DND-41 (cell line): Measurements from ENCODE around the gene NELL2.

Experiments used
- ATAC-seq: fragments of 200-7000 bp; cut with Tn5 transposase; 3 replicates; pipeline ENCODE4 v1.9.1; 2021; ENCODE audit warnings: low read depth; ENCODE audit not compliant: insufficient read depth
- DNase-seq: peaks from one replicate; pipeline ENCODE4 v3.0.0-alpha.2; 2020
- H2AFZ ChIP-seq: 2 replicates; pipeline ENCODE4 v1.6.0; 2012; ENCODE audit warnings: low read depth, low read length
- H3K27ac ChIP-seq: 2 replicates; pipeline ENCODE4 v1.5.1; 2012; ENCODE audit warnings: low read length, inconsistent platforms
- H3K27me3 ChIP-seq: fragments of 200-600 bp; sonication (generic); 2 replicates; pipeline ENCODE4 v1.6.0; 2012; ENCODE audit warnings: low read length, mild to moderate bottlenecking, inconsistent platforms; ENCODE audit not compliant: insufficient read depth, poor library complexity
- H3K36me3 ChIP-seq: 2 replicates; pipeline ENCODE4 v1.5.1; 2012; ENCODE audit warnings: low read length, inconsistent platforms; ENCODE audit not compliant: insufficient read depth
- H3K4me1 ChIP-seq: 2 replicates; pipeline ENCODE4 v1.5.1; 2012; ENCODE audit warnings: mild to moderate bottlenecking, low read length; ENCODE audit not compliant: insufficient read depth
- H3K4me2 ChIP-seq: 2 replicates; pipeline ENCODE4 v1.6.0; 2012; ENCODE audit warnings: mild to moderate bottlenecking, moderate library complexity, low read length, inconsistent platforms; ENCODE audit not compliant: insufficient read depth
- H3K4me3 ChIP-seq, 2 experiments: fragments of 200-600 bp in 1 of 2; shearing (Covaris generic) in 1 of 2; 2 replicates each; pipeline ENCODE4 v1.5.1; 2012 to 2016; ENCODE audit warnings: inconsistent platforms in 2 of 2, low read length in 2 of 2, mild to moderate bottlenecking in 2 of 2, low read depth in 1 of 2, moderate library complexity in 1 of 2
- H3K79me2 ChIP-seq: 2 replicates; pipeline ENCODE4 v1.6.0; 2012; ENCODE audit warnings: low read length, inconsistent platforms; ENCODE audit not compliant: insufficient read depth
- H3K9ac ChIP-seq: 2 replicates; pipeline ENCODE4 v1.6.0; 2012; ENCODE audit warnings: low read depth, mild to moderate bottlenecking, inconsistent platforms, low read length, moderate library complexity
- H3K9me3 ChIP-seq: 2 replicates; pipeline ENCODE4 v1.5.1; 2012; ENCODE audit warnings: low read length, moderate library complexity, mild to moderate bottlenecking, inconsistent platforms; ENCODE audit not compliant: insufficient read depth, severe bottlenecking
- H4K20me1 ChIP-seq: 2 replicates; pipeline ENCODE4 v1.6.0; 2012; ENCODE audit warnings: low read length; ENCODE audit not compliant: insufficient read depth
- EZH2 ChIP-seq: IDR thresholded peaks from 3 replicates; pipeline ENCODE4 v1.6.1; 2012; ENCODE audit warnings: borderline replicate concordance, low read depth, mild to moderate bottlenecking, moderate library complexity, low read length, inconsistent platforms; ENCODE audit not compliant: severe bottlenecking
- TF ChIP-seq, protein P1 (sequence below): IDR thresholded peaks from 2 replicates; pipeline ENCODE4 v1.5.1; 2012; ENCODE audit warnings: borderline replicate concordance, low read length, moderate library complexity, mild to moderate bottlenecking; ENCODE audit not compliant: poor library complexity, severe bottlenecking; ENCODE audit errors: extremely low read depth

Gene NELL2

DNA sequence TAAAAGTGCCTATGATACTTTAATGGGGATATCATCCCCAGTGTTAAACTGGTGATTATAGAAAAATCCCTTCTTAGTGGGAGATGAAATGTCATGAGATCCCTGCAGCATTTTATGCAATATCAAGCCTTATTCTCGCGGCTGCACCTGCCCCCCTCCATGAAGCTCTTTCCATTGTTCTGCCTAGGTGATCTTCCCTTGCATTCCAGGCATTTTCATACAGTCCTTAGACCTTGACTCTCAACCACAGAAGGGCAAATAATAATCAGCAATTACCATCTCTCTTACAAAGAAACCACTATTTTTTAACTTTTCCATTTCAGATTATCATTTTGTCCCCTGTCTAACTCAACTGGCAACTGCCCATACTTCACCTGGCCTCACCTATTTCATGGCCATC lies 352.3 kb downstream of the NELL2 start:
- TF ChIP-seq EZH2, result no peak
- TF ChIP-seq, protein P1, sequence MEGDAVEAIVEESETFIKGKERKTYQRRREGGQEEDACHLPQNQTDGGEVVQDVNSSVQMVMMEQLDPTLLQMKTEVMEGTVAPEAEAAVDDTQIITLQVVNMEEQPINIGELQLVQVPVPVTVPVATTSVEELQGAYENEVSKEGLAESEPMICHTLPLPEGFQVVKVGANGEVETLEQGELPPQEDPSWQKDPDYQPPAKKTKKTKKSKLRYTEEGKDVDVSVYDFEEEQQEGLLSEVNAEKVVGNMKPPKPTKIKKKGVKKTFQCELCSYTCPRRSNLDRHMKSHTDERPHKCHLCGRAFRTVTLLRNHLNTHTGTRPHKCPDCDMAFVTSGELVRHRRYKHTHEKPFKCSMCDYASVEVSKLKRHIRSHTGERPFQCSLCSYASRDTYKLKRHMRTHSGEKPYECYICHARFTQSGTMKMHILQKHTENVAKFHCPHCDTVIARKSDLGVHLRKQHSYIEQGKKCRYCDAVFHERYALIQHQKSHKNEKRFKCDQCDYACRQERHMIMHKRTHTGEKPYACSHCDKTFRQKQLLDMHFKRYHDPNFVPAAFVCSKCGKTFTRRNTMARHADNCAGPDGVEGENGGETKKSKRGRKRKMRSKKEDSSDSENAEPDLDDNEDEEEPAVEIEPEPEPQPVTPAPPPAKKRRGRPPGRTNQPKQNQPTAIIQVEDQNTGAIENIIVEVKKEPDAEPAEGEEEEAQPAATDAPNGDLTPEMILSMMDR, result no peak
- ATAC-seq, result no peak
- H4K20me1 ChIP-seq, result no peaks in the 10 kb centered on the region

DNA sequence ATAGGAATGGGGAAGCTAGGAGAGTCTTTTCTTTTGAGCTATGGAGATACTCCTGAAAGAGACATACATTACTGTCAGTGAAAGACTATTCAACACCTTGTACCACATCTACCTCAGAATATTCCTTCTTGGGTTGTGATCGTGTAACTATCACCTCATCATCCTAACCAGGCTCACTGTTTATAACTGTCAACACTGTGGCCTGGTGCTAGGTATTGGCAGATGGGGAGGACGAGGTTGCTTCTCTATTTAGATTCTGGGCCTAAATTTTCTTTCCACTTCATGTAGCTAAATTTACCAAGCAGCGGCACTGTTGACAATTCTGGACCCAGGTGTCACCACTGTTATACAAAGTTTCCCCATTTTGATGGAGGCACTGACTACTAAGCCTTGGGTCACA lies 354.4 kb downstream of the NELL2 start:
- Histone ChIP-seq H3K79me2 (no peaks in the 10 kb centered on the region), H3K4me1 (no peaks in the 10 kb centered on the region), H4K20me1 (no peaks in the 10 kb centered on the region), H3K36me3 (no peaks in the 10 kb centered on the region), H3K4me3 (no peak overlapping the region), H2AFZ (no peak overlapping the region), H3K9ac (no peak overlapping the region), H3K4me2 (no peak overlapping the region), H3K27ac (no peak overlapping the region), H3K9me3 (no peaks in the 10 kb centered on the region), H3K27me3 (no peaks in the 10 kb centered on the region)
- no peak for ATAC-seq
- TF ChIP-seq, protein P1, result no peak
- TF ChIP-seq EZH2, result no peak
- no peak for DNase-seq

More for the DNA sequence above, 352.3 kb downstream of the NELL2 start:
- H3K4me3 ChIP-seq, result no peak overlapping the region
- H3K9me3 ChIP-seq, result no peaks in the 10 kb centered on the region
- no peaks in the 10 kb centered on the region for H3K36me3 ChIP-seq
- no peak overlapping the region for H3K4me2 ChIP-seq
- no peaks in the 10 kb centered on the region for H3K4me1 ChIP-seq
- H2AFZ ChIP-seq, result no peak overlapping the region
- H3K79me2 ChIP-seq, result no peaks in the 10 kb centered on the region
- H3K9ac ChIP-seq, result no peak overlapping the region
- no peak overlapping the region for H3K27ac ChIP-seq
- no peak for DNase-seq
- no peaks in the 10 kb centered on the region for H3K27me3 ChIP-seq

DNA sequence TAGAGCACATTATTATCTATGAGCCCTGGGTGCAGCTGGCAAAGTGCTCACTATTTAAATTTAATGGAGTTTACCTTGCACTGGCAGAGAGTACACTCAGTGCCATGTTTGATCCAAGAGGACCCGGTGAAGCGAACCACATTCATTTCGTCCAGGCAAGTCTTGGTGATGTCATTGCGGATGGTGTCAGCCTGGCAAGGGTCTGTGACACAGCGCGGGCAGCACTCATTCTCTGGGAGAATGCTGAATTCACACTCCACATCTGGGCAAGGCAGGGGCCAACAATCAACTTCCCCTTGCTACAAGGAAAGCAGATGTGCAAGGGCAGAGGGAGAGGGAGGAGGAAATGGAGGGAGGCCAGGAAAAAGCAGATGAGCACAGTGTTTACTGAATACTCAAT lies 356.2 kb downstream of the NELL2 start:
- H3K4me1 ChIP-seq, result no peaks in the 10 kb centered on the region
- H3K27me3 ChIP-seq, result no peaks in the 10 kb centered on the region
- H4K20me1 ChIP-seq, result no peaks in the 10 kb centered on the region
- DNase-seq, result no peak
- no peak overlapping the region for H3K9ac ChIP-seq
- no peak overlapping the region for H3K4me3 ChIP-seq
- H2AFZ ChIP-seq, result no peak overlapping the region
- no peaks in the 10 kb centered on the region for H3K79me2 ChIP-seq
- H3K27ac ChIP-seq, result no peak overlapping the region
- TF ChIP-seq EZH2, result no peak
- TF ChIP-seq, protein P1, result no peak
- H3K9me3 ChIP-seq, result no peaks in the 10 kb centered on the region
- no peaks in the 10 kb centered on the region for H3K36me3 ChIP-seq
- no peak overlapping the region for H3K4me2 ChIP-seq
- ATAC-seq, result no peak

DNA sequence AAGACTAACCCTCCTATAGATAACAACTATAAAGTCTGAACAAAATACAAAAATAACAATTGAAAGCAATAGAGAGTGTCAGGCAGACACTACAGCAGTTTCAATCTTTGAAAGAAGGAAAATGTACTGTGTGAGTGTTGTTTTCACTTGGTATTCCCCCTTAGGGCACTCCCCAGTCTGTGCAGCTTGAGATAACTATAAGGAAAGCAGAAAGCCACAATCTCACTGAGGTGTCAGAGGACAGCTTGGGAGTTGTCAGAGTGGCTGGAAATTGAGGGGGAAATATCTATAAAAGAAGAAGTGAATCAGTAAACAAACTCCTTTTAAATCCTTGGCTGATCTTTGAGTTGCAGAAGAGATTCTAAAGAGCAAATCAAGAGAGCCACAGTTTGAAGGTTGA lies 364.8 kb downstream of the NELL2 start:
- no peak overlapping the region for H2AFZ ChIP-seq
- ATAC-seq (no peak), DNase-seq (no peak)
- H4K20me1 ChIP-seq, result no peaks in the 10 kb centered on the region
- H3K4me2 ChIP-seq, result no peak overlapping the region
- TF ChIP-seq, protein P1, result no peak
- no peak for TF ChIP-seq EZH2
- H3K9ac ChIP-seq, result no peak overlapping the region
- H3K9me3 ChIP-seq, result no peaks in the 10 kb centered on the region
- no peak overlapping the region for H3K27ac ChIP-seq
- H3K4me1 ChIP-seq, result no peaks in the 10 kb centered on the region
- no peak overlapping the region for H3K4me3 ChIP-seq
- no peaks in the 10 kb centered on the region for H3K79me2 ChIP-seq
- H3K36me3 ChIP-seq, result no peaks in the 10 kb centered on the region
- H3K27me3 ChIP-seq, result no peaks in the 10 kb centered on the region
